ENCODE data around the gene CFAP119. TPM values are rescaled to one million over a fixed set of nuclear protein-coding genes. Genes with fewer than 3 reads are reported as not detected.

The CFAP119 gene
- total and polyA plus RNA-seq, 2 of the 8 experiments (the other 6 are each of a cell fraction or from before 2014, with no cell fraction given): 5.6 to 6.0 TPM

DNA sequence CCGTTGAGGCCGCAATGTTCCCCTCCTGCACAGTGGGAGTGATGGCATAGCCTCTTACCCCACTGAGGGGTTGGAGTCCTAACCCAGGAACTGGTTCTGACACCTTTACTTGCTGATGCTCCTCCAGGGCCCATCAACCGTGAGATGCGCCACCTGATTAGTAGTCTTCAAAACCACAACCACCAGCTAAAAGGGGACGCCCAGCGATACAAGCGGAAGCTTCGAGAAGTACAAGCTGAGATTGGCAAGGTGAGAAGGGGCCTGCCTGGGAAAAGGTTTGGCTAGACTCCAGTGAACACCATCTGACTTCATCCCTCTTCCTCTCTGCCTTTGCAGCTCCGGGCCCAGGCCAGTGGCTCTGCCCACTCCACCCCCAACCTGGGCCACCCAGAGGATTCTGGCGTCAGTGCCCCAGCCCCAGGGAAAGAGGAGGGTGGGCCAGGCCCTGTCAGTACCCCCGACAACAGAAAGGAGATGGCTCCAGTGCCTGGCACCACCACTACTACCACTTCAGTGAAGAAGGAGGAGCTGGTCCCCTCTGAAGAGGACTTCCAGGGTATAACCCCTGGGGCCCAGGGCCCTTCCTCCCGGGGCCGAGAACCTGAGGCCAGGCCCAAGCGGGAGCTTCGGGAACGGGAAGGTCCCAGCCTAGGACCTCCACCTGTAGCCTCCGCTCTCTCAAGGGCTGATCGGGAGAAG is 6.1 kb upstream of the CFAP119 start:
- Histone ChIP-seq H3K4me3 (ENCODE audit: extremely low read depth in 1 of 4, insufficient read depth in 2 of 4, low read depth in 3 of 4, low read length in 4 of 4) (no peak overlapping the region), H4K5ac (ENCODE audit: insufficient read length, low read depth, low read length) (no peak overlapping the region), H3K23me2 (ENCODE audit: low read depth, low read length) (no peaks in the 10 kb centered on the region; the same call in 1 of the 2 replicates), H3K56ac (replicated peaks; ENCODE audit: insufficient read length, low read depth, low read length) (no peak overlapping the region), H2BK120ac (replicated peaks; ENCODE audit: low read depth, low read length) (no peak overlapping the region), H3K4me1 (replicated peaks in 1 of 4; ENCODE audit: control insufficient read depth in 3 of 4, insufficient read depth in 4 of 4, low read length in 3 of 4) (peaks cover 0 to 3% (median 0%) of the 10 kb centered on the region in 4 experiments; a peak in 2 of 7 replicates), H3K4me2 (ENCODE audit: insufficient read depth in 1 of 2, low read depth in 2 of 2, low read length in 2 of 2) (no peak overlapping the region), H2AFZ (ENCODE audit: low read length) (no peak overlapping the region), H2BK5ac (ENCODE audit: low read depth, low read length) (no peak overlapping the region), H3K14ac (ENCODE audit: insufficient read length) (no peak overlapping the region), H2BK15ac (ENCODE audit: low read length) (no peak overlapping the region), H2AK5ac (ENCODE audit: low read depth, low read length) (no peak overlapping the region), H3K18ac (ENCODE audit: extremely low read depth, low read length) (no peak overlapping the region), H2BK20ac (ENCODE audit: low read length) (no peak overlapping the region), H2BK12ac (ENCODE audit: low read depth, low read length) (no peak overlapping the region), H3K9me3 (ENCODE audit: insufficient read depth in 2 of 2, low read depth in 1 of 2, low read length in 1 of 2) (no peaks in the 10 kb centered on the region), H4K91ac (replicated peaks; ENCODE audit: insufficient read length, low read length) (no peak overlapping the region), H4K8ac (ENCODE audit: extremely low read depth, insufficient read depth, low read length) (no peak overlapping the region), H3K79me2 (ENCODE audit: control insufficient read depth in 1 of 2, insufficient read depth in 2 of 2, low read length in 2 of 2) (peaks cover 1 to 14% of the 10 kb centered on the region in 2 experiments; a peak in 2 of 4 replicates), H4K20me1 (replicated peaks in 1 of 2; ENCODE audit: control insufficient read depth in 1 of 2, insufficient read depth in 2 of 2, low read length in 2 of 2) (peaks cover 13 to 25% of the 10 kb centered on the region in 2 experiments), H3K27me3 (replicated peaks in 1 of 4; ENCODE audit: control insufficient read depth in 3 of 4, extremely low read depth in 1 of 4, insufficient read depth in 3 of 4, low read length in 3 of 4) (no peaks in the 10 kb centered on the region; a peak in 1 of 7 replicates), H3K9ac (replicated peaks in 1 of 4; ENCODE audit: extremely low read depth in 1 of 4, low read depth in 3 of 4, low read length in 3 of 4) (no peak overlapping the region), H3K36me3 (ENCODE audit: control insufficient read depth in 2 of 4, insufficient read depth in 4 of 4, low read length in 3 of 4) (peaks cover 54 to 94% (median 82%) of the 10 kb centered on the region in 4 experiments), H3K23ac (ENCODE audit: insufficient read length) (no peak overlapping the region), H3K27ac (ENCODE audit: low read depth, low read length) (no peak overlapping the region), H3K4ac (replicated peaks; ENCODE audit: insufficient read length, low read depth, low read length) (no peak overlapping the region), H3K79me1 (ENCODE audit: low read depth, low read length) (no peaks in the 10 kb centered on the region; the same call in 1 of the 2 replicates)
- ChIA-PET POLR2A (ENCODE audit: partially characterized antibody) (interaction anchor here (0.8 to 6.6 kb wide), 10 partner anchors 7 to 56 kb away, joined by 3 to 63 read pairs (median 6); partner anchors contain the start of genes CFAP119 and PHKG2), CTCF (ENCODE audit: partially characterized antibody) (no interaction called here)
- FAIRE-seq (no peak), DNase-seq (ENCODE audit: low read depth in 1 of 2, low spot score in 2 of 2) (no peak)
- 90% methylated on average over 18 of the region's 18 CpGs; no CpG with 5 or more reads in 1 of the 2 experiments for WGBS, 2 experiments (ENCODE audit: extremely low coverage in 1 of 2, insufficient coverage in 1 of 2, insufficient read length in 1 of 2, insufficient replicate concordance in 2 of 2, low coverage in 1 of 2, low lambda C conversion rate in 2 of 2, missing lambda C conversion rate in 1 of 2)
- TF ChIP-seq PHF8 (conservative IDR thresholded peaks at IDR 0.05; ENCODE audit: low read depth, low read length): no peak
- no peak for TF ChIP-seq RBBP5 (IDR thresholded peaks at IDR 0.05; ENCODE audit: borderline replicate concordance, low read depth, low read length)
- no peak for TF ChIP-seq TBP (IDR thresholded peaks at IDR 0.05; ENCODE audit: low read depth, low read length)
- TF ChIP-seq EGR1 (IDR thresholded peaks at IDR 0.05; ENCODE audit: borderline replicate concordance, low read depth, low read length): no peak
- TF ChIP-seq SRF (IDR thresholded peaks at IDR 0.05; ENCODE audit: low read depth, low read length): no peak
- TF ChIP-seq TAF7 (optimal IDR thresholded peaks at IDR 0.05; ENCODE audit: borderline replicate concordance, low read depth, low read length): no peak
- no peak for TF ChIP-seq RAD21 (IDR thresholded peaks at IDR 0.05 in 1 of 2, conservative IDR thresholded peaks at IDR 0.05 in 1 of 2; ENCODE audit: low read depth in 2 of 2, low read length in 2 of 2)
- no peak for TF ChIP-seq MAFK (IDR thresholded peaks at IDR 0.05; ENCODE audit: low read depth, low read length)
- no peak for TF ChIP-seq RFX5 (IDR thresholded peaks at IDR 0.05; ENCODE audit: borderline replicate concordance, low read depth, low read length)
- no peak for TF ChIP-seq TAF1 (IDR thresholded peaks at IDR 0.05; ENCODE audit: low read depth, low read length)
- no peak for TF ChIP-seq SP4 (IDR thresholded peaks at IDR 0.05; ENCODE audit: low read length)
- TF ChIP-seq KDM5A (IDR thresholded peaks at IDR 0.05; ENCODE audit: low read length): no peak
- no peak for TF ChIP-seq EZH2 (IDR thresholded peaks at IDR 0.05; ENCODE audit: low read depth, low read length, severe bottlenecking)

All from H1 (cell line).